Osteocyte (in vitro differentiated cells): ENCODE measurements around the gene ASXL1. TPM values are rescaled to one million over a fixed set of nuclear protein-coding genes. Genes with fewer than 3 reads are reported as not detected.

Source experiments
- DNase-seq: peaks from one replicate; pipeline ENCODE4 v3.0.0; 2021; ENCODE audit warnings: mixed read lengths; ENCODE audit not compliant: unreplicated experiment; ENCODE audit errors: extremely low spot score
- H3K27ac Mint-ChIP-seq: one replicate; pipeline ENCODE4 v1.8.0; 2021; ENCODE audit warnings: mild to moderate bottlenecking, mixed read lengths; ENCODE audit not compliant: unreplicated experiment
- H3K27me3 Mint-ChIP-seq: one replicate; pipeline ENCODE4 v1.8.0; 2021; ENCODE audit warnings: mixed read lengths; ENCODE audit not compliant: unreplicated experiment
- H3K36me3 Mint-ChIP-seq: one replicate; pipeline ENCODE4 v1.8.0; 2021; ENCODE audit warnings: mixed read lengths; ENCODE audit not compliant: unreplicated experiment
- H3K4me1 Mint-ChIP-seq: one replicate; pipeline ENCODE4 v1.8.0; 2021; ENCODE audit warnings: mixed read lengths; ENCODE audit not compliant: unreplicated experiment
- H3K4me3 Mint-ChIP-seq: one replicate; pipeline ENCODE4 v1.8.0; 2021; ENCODE audit warnings: mild to moderate bottlenecking, moderate library complexity, mixed read lengths; ENCODE audit not compliant: unreplicated experiment
- H3K9me3 Mint-ChIP-seq: one replicate; pipeline ENCODE4 v1.8.0; 2021; ENCODE audit warnings: mixed read lengths; ENCODE audit not compliant: unreplicated experiment
- CTCF ChIP-seq: fragments of 200-600 bp; sonication (generic); IDR thresholded peaks from 2 replicates; pipeline ENCODE4 v1.5.0; 2021; ENCODE audit warnings: antibody characterized with exemption, mild to moderate bottlenecking, moderate library complexity
- total RNA-seq: library from RNA; stranded (reverse); gene quantifications from 2 replicates; pipeline ENCODE4 v1.2.1, GENCODE V29; 2021

The ASXL1 gene
- total RNA-seq, 1 donor from 2014 or later = 76.8 TPM

- H3K4me1 Mint-ChIP-seq = peaks cover 71% of the 10 kb centered on the region
Measured at GRCh38 chr20:32479012-32479411, 120.9 kb downstream of the ASXL1 start.

GRCh38 chr20:32479697-32480171 is 121.6 kb downstream of the ASXL1 start:
- Mint-ChIP-seq H3K27me3 (no peaks in the 10 kb centered on the region), H3K9me3 (no peaks in the 10 kb centered on the region), H3K27ac (peak overlapping the region; percentile 3), H3K4me1 (peaks cover 64% of the 10 kb centered on the region), H3K36me3 (no peaks in the 10 kb centered on the region), H3K4me3 (no peak overlapping the region)
- no peak for TF ChIP-seq CTCF
- no peak for DNase-seq

More at GRCh38 chr20:32479012-32479411, 120.9 kb downstream of the ASXL1 start:
- no peaks in the 10 kb centered on the region for H3K9me3 Mint-ChIP-seq
- H3K4me3 Mint-ChIP-seq = no peak overlapping the region
- DNase-seq = no peak
- TF ChIP-seq CTCF = no peak
- no peaks in the 10 kb centered on the region for H3K27me3 Mint-ChIP-seq
- no peak overlapping the region for H3K27ac Mint-ChIP-seq
- H3K36me3 Mint-ChIP-seq = no peaks in the 10 kb centered on the region

GRCh38 chr20:32480371-32481241 is 122.5 kb downstream of the ASXL1 start:
- H3K4me3 Mint-ChIP-seq = peak overlapping the region; percentile 45
- H3K4me1 Mint-ChIP-seq = peaks cover 62% of the 10 kb centered on the region
- DNase-seq = no peak
- no peaks in the 10 kb centered on the region for H3K36me3 Mint-ChIP-seq
- H3K27me3 Mint-ChIP-seq = no peaks in the 10 kb centered on the region
- H3K9me3 Mint-ChIP-seq = no peaks in the 10 kb centered on the region
- no peak for TF ChIP-seq CTCF
- H3K27ac Mint-ChIP-seq = peak overlapping the region; percentile 63

- TF ChIP-seq CTCF = no peak
- Mint-ChIP-seq H3K4me1 (peaks cover 52% of the 10 kb centered on the region), H3K36me3 (peaks cover 1% of the 10 kb centered on the region), H3K4me3 (peak overlapping the region; percentile 84), H3K27me3 (no peaks in the 10 kb centered on the region), H3K27ac (peak overlapping the region; percentile 63), H3K9me3 (no peaks in the 10 kb centered on the region)
- DNase-seq = no peak
Measured at GRCh38 chr20:32481311-32482142, 123.4 kb downstream of the ASXL1 start.

- no peaks in the 10 kb centered on the region for H3K9me3 Mint-ChIP-seq
- H3K27me3 Mint-ChIP-seq = no peaks in the 10 kb centered on the region
- H3K36me3 Mint-ChIP-seq = peaks cover 4% of the 10 kb centered on the region
- peak overlapping the region; percentile 84 for H3K4me3 Mint-ChIP-seq
- peak overlapping the region; percentile 31 for H3K27ac Mint-ChIP-seq
- TF ChIP-seq CTCF = no peak
- no peak for DNase-seq
- H3K4me1 Mint-ChIP-seq = peaks cover 47% of the 10 kb centered on the region
Measured at GRCh38 chr20:32482143-32482441, 124.0 kb downstream of the ASXL1 start.
